Stomach smooth muscle (tissue), 2 donors: ENCODE data around the gene MLF2.
A peak's percentile ranks its signal among the peaks of the same experiment; 100 is the strongest.

Experiments used
- H3K27ac ChIP-seq: one replicate; pipeline ENCODE4 v1.7.0; 2013; ENCODE audit warnings: mild to moderate bottlenecking, low read length, inconsistent platforms
- H3K27me3 ChIP-seq, 2 donors: one replicate each; pipeline ENCODE4 v1.7.0; 2013; ENCODE audit warnings: low read length in 2 of 2; ENCODE audit not compliant: insufficient read depth in 2 of 2, control insufficient read depth in 1 of 2
- H3K36me3 ChIP-seq, 2 donors: one replicate each; pipeline ENCODE4 v1.7.0; 2013; ENCODE audit warnings: low read length in 2 of 2; ENCODE audit not compliant: control insufficient read depth in 2 of 2, insufficient read depth in 2 of 2
- H3K4me1 ChIP-seq: one replicate; pipeline ENCODE4 v1.7.0; 2013; ENCODE audit warnings: low read length; ENCODE audit not compliant: control insufficient read depth, insufficient read depth
- H3K4me3 ChIP-seq, 2 donors: one replicate each; pipeline ENCODE4 v1.7.0; 2013; ENCODE audit warnings: low read length in 2 of 2
- H3K9ac ChIP-seq, 2 donors: one replicate each; pipeline ENCODE4 v1.7.0; 2013; ENCODE audit warnings: low read length in 2 of 2, mild to moderate bottlenecking in 1 of 2
- H3K9me3 ChIP-seq, 2 donors: one replicate each; pipeline ENCODE4 v1.7.0; 2013; ENCODE audit warnings: low read length in 2 of 2; ENCODE audit not compliant: control insufficient read depth in 2 of 2
- donor health status: healthy.
- donor health status: Pancreatic carcinoma.

Gene MLF2

DNA sequence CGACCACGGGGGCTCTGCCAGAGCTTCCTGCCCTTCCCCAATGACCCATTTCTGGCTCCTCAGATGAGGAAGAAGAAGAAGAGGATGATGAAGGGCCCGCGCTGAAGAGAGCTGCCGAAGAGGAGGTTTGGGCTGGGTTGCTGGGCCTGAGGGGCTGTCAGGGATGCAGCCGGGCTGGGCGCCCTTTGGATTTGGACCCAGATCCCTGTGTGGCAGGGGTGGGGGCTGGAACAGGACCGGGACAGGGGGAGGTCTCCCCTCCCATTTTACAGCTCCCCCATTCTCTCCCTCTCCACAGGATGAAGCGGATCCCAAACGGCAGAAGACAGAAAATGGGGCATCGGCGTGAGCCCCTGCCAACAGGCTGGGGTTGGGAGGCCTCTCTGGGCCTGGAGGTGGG, 17.2 kb upstream of the MLF2 start:
- H3K4me1 ChIP-seq, result peaks cover 54% of the 10 kb centered on the region
- no peak overlapping the region for H3K4me3 ChIP-seq
- no peaks in the 10 kb centered on the region for H3K9me3 ChIP-seq
- H3K9ac ChIP-seq, result no peak overlapping the region
- peaks cover 11 to 13% of the 10 kb centered on the region in 2 donors for H3K36me3 ChIP-seq
- H3K27me3 ChIP-seq, result no peaks in the 10 kb centered on the region
- H3K27ac ChIP-seq, result peak overlapping the region; percentile 80

DNA sequence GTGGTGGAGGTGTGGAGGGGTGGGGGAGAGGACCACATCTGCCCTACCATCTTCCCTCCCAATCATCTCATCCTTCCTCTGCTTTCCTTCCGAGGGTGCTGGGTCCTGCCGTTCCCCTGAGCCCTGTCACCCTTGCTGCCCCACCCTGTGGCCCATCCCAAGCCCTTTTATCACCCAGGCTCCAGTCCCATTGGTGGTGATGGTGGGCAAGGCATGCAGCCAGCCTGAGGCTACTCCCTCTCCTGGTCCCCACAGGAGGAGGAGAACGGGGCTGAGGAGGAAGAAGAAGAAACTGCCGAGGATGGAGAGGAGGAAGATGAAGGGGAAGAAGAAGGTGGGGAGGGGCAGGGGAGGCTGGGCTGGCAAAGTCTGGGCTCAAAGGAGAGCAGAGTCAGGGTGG, 16.7 kb upstream of the MLF2 start:
- Histone ChIP-seq H3K4me1 (peaks cover 58% of the 10 kb centered on the region), H3K4me3 (peak overlapping the region in 1 of 2 donors; percentile 89), H3K9me3 (no peaks in the 10 kb centered on the region), H3K27ac (peak overlapping the region; percentile 80), H3K36me3 (peaks cover 11 to 13% of the 10 kb centered on the region in 2 donors), H3K27me3 (no peaks in the 10 kb centered on the region), H3K9ac (no peak overlapping the region)

DNA sequence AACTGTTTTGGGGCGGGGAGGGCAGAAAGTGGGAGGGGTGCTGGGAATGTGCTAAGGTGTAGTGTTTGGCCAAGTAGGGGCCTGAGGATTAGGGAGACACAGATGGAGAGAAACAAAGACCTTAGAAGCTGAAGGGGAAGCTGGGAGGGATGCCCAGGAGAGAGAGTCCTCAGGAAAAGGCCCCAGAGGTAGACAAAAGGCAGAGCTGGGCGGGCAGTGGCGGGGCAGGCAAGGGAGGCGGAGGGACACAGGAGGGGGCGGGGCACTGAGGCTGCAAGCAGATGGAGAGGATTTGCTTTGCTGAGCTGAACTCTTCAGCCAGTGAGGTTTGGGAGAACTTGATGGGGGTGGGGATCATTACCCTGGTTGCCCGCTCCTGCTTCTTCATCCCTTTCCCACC, 16.0 kb upstream of the MLF2 start:
- H3K4me1 ChIP-seq, result peaks cover 62% of the 10 kb centered on the region
- H3K9ac ChIP-seq, result peak overlapping the region; percentile 21 to 82
- peak overlapping the region; percentile 89 to 95 for H3K4me3 ChIP-seq

DNA sequence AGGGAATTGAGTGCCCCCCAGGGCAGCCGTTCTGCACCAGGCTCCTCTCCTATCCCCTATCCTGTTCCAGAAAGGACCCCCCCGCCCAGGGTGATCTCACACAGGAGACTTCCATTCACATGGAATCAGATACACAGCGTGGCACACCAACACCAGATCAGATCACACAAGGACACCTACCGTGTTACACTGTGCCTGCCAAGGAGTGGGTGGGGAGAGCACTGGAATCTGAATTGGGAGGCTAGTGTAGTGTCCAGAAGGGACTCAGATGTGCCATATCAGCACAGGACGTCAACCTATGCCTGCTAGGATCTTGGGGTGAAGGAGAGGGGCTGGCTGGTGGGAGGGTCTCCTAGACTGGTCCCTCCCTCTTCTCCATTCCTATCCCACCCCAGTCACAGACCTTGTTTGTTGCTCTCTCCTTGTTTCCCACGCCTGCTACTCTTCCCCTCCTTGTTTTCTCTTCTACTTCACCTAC, 15.5 kb upstream of the MLF2 start:
- H3K9ac ChIP-seq, result peak overlapping the region; percentile 72 to 82
- H3K27me3 ChIP-seq, result no peaks in the 10 kb centered on the region
- H3K27ac ChIP-seq, result peak overlapping the region; percentile 80
- H3K4me3 ChIP-seq, result peak overlapping the region; percentile 89 to 95
- H3K36me3 ChIP-seq, result peaks cover 11 to 13% of the 10 kb centered on the region in 2 donors
- peaks cover 63% of the 10 kb centered on the region for H3K4me1 ChIP-seq
- no peaks in the 10 kb centered on the region for H3K9me3 ChIP-seq

More for the DNA sequence above, 16.0 kb upstream of the MLF2 start:
- H3K9me3 ChIP-seq, result no peaks in the 10 kb centered on the region
- no peaks in the 10 kb centered on the region for H3K27me3 ChIP-seq
- peak overlapping the region; percentile 80 for H3K27ac ChIP-seq
- H3K36me3 ChIP-seq, result peaks cover 11 to 13% of the 10 kb centered on the region in 2 donors

DNA sequence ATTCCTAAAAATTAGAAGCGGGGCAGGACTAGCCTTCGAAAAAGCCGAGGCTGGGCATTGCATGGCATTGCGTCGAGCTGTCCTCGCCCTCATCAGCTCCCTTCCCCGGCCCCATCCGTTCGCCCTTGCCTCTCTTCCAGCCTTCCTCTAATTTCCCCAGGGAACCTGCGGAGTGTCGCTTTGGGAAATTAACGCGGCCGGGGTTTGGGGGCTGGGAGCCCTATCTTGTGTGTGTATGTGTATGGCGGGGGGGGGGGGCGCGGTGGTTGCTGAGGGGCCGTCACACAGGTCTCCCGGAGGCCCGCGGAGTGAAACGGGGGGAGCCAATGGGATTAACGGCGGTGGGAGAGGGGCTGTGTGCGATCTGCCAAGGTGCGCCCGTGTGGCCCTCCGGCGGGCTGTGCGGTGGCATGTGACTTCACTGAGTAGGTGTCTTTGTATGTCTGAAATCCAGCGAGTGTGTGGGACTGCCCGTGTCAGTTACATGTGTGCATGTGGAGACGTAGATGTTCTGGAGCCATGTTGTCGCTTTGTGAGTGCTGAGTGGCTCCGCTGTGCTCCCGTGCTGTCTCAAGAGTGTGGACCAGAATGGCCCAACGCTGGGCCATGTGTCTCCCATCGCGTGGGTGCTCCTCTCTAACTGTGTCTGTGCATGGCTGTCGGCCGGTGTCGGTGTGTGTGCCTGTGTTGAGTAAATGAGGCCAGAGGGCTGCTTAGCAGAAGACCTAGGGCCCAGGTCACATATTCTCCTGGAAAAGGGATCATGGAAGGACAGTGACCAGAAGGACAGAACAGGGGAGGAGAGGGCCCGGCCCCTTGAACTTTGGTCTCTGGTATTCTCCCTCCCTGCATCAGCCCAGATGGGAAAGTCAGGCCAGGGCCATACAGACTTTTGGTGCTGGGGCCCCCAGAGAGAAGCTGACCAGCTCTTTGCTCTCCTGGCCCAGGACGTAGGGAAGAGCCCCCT, 14.7 kb upstream of the MLF2 start:
- Histone ChIP-seq H3K27me3 (no peaks in the 10 kb centered on the region), H3K4me1 (peaks cover 64% of the 10 kb centered on the region), H3K27ac (peak overlapping the region; percentile 80), H3K9ac (peak overlapping the region; percentile 79 to 82), H3K36me3 (peaks cover 11 to 13% of the 10 kb centered on the region in 2 donors), H3K4me3 (peak overlapping the region; percentile 89 to 95), H3K9me3 (no peaks in the 10 kb centered on the region)

DNA sequence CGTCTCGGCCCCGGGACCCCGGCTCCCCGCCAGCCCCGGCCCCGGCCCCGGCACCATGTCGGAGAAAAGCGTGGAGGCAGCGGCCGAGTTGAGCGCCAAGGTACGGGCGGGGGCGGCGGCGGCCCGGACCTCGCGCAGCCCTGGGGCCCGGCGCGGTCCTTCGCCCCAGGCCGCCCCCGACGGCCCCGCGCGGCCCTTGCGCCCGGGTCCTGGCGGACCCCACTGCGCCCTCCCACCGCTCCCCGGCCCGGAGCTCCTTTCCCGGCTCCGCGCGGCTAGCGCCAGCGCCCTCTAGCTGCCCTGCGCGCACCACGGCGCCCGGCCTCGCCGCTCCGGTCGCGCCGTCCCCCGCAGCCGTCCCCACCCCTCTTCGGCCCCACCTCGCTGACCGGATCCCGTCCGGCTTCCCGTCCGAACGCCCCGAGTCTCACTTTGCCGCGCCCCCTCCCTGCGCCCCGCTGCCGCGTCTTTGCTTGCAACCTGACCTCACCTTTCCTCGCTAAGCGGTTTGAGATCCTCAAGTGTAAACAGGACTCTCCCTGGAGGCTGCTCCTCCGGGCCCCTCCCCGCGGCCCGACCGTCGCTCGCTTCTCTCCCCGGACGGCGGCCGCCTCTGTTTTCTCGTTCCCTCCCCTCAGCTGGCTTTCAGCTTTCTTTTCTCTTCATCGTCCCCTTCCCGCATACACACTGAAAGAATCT, 13.9 kb upstream of the MLF2 start:
- H3K27ac ChIP-seq, result peak overlapping the region; percentile 80
- H3K4me1 ChIP-seq, result peaks cover 66% of the 10 kb centered on the region
- H3K9me3 ChIP-seq, result no peaks in the 10 kb centered on the region
- peaks cover 11 to 13% of the 10 kb centered on the region in 2 donors for H3K36me3 ChIP-seq
- peak overlapping the region; percentile 79 to 82 for H3K9ac ChIP-seq
- no peaks in the 10 kb centered on the region for H3K27me3 ChIP-seq
- H3K4me3 ChIP-seq, result peak overlapping the region; percentile 89 to 95

DNA sequence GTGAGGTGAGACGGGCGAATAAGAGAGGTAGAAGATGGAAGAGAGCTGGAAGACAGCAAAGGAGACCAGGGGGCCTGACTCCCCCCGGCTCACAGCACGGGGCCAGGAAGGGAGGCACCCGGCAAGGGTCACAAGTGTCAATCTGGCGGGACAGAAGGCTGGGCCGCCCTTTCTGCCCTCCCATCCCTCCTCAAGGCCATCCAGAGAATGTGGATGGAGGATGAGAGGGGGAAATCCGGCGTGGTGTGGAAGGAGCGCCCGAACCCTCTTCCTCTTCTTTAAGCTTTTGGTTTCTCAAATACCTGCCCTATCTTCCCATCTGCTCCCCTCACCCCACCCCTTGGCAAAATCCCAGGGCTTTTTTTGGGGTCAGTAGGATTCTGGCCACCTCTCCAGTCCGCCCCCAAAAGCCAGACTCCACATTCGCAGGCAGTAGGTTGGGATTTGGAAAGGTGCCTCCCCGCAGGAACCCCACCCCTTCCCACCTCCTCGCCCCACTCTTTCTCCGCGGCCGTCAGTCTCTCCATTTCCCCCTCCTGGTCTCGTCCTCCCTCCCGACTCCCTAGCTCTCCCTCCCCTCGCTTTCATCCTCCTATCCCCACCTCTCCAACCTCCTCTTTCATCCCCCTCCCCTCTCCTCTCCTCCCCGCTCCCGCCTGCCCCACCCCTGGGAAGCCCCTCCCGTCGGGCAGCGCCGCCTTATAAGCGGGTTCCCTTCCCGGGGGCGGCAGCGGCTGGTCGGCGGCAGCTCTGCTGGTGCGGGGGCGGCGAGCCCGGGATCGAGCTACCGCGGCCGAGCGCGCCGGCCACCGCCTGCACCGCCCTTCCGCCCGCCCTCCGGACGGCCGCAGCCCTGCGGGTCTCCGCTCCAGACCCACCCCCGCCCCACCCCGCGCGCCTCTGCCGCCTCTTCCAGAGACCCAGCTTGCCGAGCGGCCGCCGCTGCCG, 13.0 kb upstream of the MLF2 start, which contains the start of gene PTMS:
Gene PTMS (plus strand): TSS at position 730 of the 948 bp plus-strand sequence. CDS start 343 bp downstream, outside the sequence.
- Histone ChIP-seq H3K36me3 (peaks cover 5 to 7% of the 10 kb centered on the region in 2 donors), H3K27me3 (no peaks in the 10 kb centered on the region), H3K27ac (peak within 1 kb of the TSS; percentile 96), H3K9me3 (no peaks in the 10 kb centered on the region), H3K4me3 (peak within 1 kb of the TSS; percentile 89 to 95), H3K9ac (peak within 1 kb of the TSS; percentile 79 to 82), H3K4me1 (peaks cover 62% of the 10 kb centered on the region)

DNA sequence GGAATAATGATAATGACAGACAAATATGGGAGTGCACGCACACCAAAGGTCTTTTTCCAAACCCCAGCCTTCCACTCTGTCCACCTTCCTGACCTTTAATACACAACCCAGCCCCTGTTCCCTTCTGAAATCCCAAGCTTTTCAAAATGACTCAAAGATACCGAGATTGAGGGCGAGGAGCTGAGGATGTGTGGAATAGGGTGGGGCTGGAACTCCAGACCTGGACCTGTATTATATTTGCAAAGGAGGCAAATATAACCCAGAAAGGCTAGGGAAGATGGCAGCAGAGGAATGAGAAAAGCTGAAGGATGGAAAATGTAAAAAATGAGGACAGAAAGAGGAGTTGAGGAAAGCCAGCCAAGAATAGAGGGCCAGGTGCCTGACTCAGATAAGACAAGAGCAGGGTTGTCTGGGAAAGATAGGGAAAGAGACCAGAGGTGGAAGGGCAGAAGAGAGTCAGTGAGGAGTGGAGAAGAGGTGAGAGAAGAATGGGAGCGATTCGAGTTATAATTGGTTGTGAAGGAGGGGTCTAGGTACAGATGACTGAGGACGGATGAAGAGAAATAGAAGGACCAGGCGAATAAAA, 12.2 kb upstream of the MLF2 start:
- Histone ChIP-seq H3K27ac (peak overlapping the region; percentile 96), H3K9me3 (no peaks in the 10 kb centered on the region), H3K27me3 (no peaks in the 10 kb centered on the region), H3K36me3 (peaks cover 0 to 7% of the 10 kb centered on the region in 2 donors), H3K4me1 (peaks cover 60% of the 10 kb centered on the region), H3K9ac (peak overlapping the region; percentile 34 to 51), H3K4me3 (peak overlapping the region; percentile 63 to 89)

DNA sequence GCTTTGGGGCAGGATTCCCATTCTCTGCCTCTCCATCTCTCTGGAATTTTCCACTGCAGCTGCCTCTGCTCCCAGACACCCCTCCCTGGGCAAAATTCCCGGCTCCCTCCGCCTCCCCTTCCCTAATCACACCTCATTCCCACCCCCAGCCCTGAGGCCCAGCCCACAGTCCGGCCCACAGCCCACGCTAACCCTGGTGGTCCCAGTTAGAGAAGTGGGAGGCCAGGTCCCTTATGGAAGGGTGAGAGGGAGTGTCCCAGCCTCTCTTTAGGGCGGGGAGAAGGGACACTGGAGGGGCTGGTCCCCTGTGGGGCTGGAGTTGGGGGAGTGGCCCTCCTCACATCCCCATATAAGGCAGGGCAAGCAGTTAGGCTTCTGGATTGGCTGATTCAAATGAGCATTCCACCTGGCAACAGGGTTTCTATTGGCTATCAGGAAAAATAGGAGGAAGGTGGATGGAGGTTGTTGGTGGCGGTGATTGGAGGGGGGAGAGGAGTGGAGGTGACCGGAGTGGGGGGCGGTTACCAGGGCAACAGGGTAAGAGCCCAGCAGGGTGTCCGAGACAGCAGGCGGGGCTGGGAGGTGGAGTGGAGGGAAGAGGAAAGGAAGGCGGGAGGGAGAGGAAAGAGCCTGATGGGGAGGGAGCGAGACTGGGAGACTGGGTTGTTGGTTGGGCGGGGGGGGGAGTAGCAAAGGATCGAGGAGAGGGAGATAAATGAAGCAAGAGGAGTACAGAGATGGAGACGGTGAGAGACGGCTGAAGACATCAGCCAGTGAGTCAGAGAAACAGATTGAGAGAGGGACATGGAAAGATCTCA, 11.3 kb upstream of the MLF2 start:
- Histone ChIP-seq H3K4me1 (peaks cover 52% of the 10 kb centered on the region), H3K27ac (peak overlapping the region; percentile 96), H3K4me3 (peak overlapping the region; percentile 54 to 89), H3K9me3 (no peaks in the 10 kb centered on the region), H3K9ac (peak overlapping the region; percentile 34 to 75), H3K36me3 (no peaks in the 10 kb centered on the region), H3K27me3 (no peaks in the 10 kb centered on the region)
